ENCODE results near the gene TOR1AIP1.

Gene TOR1AIP1

GRCh38 chr1:179911812-179912211 lies 29.7 kb downstream of the TOR1AIP1 start:
- no peaks in the 10 kb centered on the region for H3K9me3 ChIP-seq
- H3K27me3 ChIP-seq: no peaks in the 10 kb centered on the region
- no peak for TF ChIP-seq CTCF (IDR thresholded peaks at IDR 0.05)
- no peaks in the 10 kb centered on the region for H3K4me1 ChIP-seq (ENCODE audit: control insufficient read depth in 1 of 2, insufficient read depth in 1 of 2, low read depth in 1 of 2, low read length in 1 of 2)
- no peak overlapping the region for H3K4me3 ChIP-seq (ENCODE audit: low read depth in 1 of 2, low read length in 1 of 2)
- H3K36me3 ChIP-seq: peaks cover 88% of the 10 kb centered on the region
- no peak overlapping the region for H3K27ac ChIP-seq

GRCh38 chr1:179917601-179918429 lies 35.7 kb downstream of the TOR1AIP1 start:
- no peak overlapping the region for H3K4me3 ChIP-seq (ENCODE audit: low read depth in 1 of 2, low read length in 1 of 2)
- H3K36me3 ChIP-seq: peaks cover 83% of the 10 kb centered on the region

GRCh38 chr1:179921472-179921871 lies 39.4 kb downstream of the TOR1AIP1 start:
- no peaks in the 10 kb centered on the region for H3K27me3 ChIP-seq
- H3K4me3 ChIP-seq (ENCODE audit: low read depth in 1 of 2, low read length in 1 of 2): no peak overlapping the region
- no peak overlapping the region for H3K27ac ChIP-seq
- no peaks in the 10 kb centered on the region for H3K9me3 ChIP-seq
- H3K36me3 ChIP-seq: peaks cover 48% of the 10 kb centered on the region
- no peak for TF ChIP-seq CTCF (IDR thresholded peaks at IDR 0.05)
- no peaks in the 10 kb centered on the region for H3K4me1 ChIP-seq (ENCODE audit: control insufficient read depth in 1 of 2, insufficient read depth in 1 of 2, low read depth in 1 of 2, low read length in 1 of 2)

More at GRCh38 chr1:179917601-179918429, 35.7 kb downstream of the TOR1AIP1 start:
- Histone ChIP-seq H3K27ac (peak overlapping the region; percentile 3), H3K4me1 (ENCODE audit: control insufficient read depth in 1 of 2, insufficient read depth in 1 of 2, low read depth in 1 of 2, low read length in 1 of 2) (no peaks in the 10 kb centered on the region), H3K9me3 (no peaks in the 10 kb centered on the region), H3K27me3 (no peaks in the 10 kb centered on the region)
- TF ChIP-seq CTCF (IDR thresholded peaks at IDR 0.05): no peak

GRCh38 chr1:179921981-179922872 lies 40.1 kb downstream of the TOR1AIP1 start:
- H3K4me1 ChIP-seq (ENCODE audit: control insufficient read depth in 1 of 2, insufficient read depth in 1 of 2, low read depth in 1 of 2, low read length in 1 of 2): no peaks in the 10 kb centered on the region
- TF ChIP-seq CTCF (IDR thresholded peaks at IDR 0.05): no peak
- no peak overlapping the region for H3K4me3 ChIP-seq (ENCODE audit: low read depth in 1 of 2, low read length in 1 of 2)

GRCh38 chr1:179923029-179923428 lies 40.9 kb downstream of the TOR1AIP1 start:
- Histone ChIP-seq H3K9me3 (no peaks in the 10 kb centered on the region), H3K27ac (peak overlapping the region; percentile 29), H3K27me3 (no peaks in the 10 kb centered on the region), H3K4me1 (ENCODE audit: control insufficient read depth in 1 of 2, insufficient read depth in 1 of 2, low read depth in 1 of 2, low read length in 1 of 2) (no peaks in the 10 kb centered on the region), H3K4me3 (ENCODE audit: low read depth in 1 of 2, low read length in 1 of 2) (no peak overlapping the region), H3K36me3 (peaks cover 33% of the 10 kb centered on the region)
- no peak for TF ChIP-seq CTCF (IDR thresholded peaks at IDR 0.05)

More at GRCh38 chr1:179921981-179922872, 40.1 kb downstream of the TOR1AIP1 start:
- no peaks in the 10 kb centered on the region for H3K27me3 ChIP-seq
- peak overlapping the region; percentile 29 for H3K27ac ChIP-seq
- no peaks in the 10 kb centered on the region for H3K9me3 ChIP-seq
- H3K36me3 ChIP-seq: peaks cover 42% of the 10 kb centered on the region
